Keratinocyte (primary cell): ENCODE results near the gene POU6F2.

Source experiments
- CTCF ChIP-seq, 3 experiments: IDR thresholded peaks in 1 of 3; conservative IDR thresholded peaks in 1 of 3; optimal IDR thresholded peaks in 1 of 3; 2 replicates in 2 of 3; 3 replicates in 1 of 3; pipeline versions ENCODE3 to v1.5.1; 2011; ENCODE audit warnings: low read length in 3 of 3, mild to moderate bottlenecking in 3 of 3, moderate library complexity in 2 of 3, control low read depth in 1 of 3, inconsistent platforms in 1 of 3; ENCODE audit not compliant: insufficient read depth in 2 of 3; ENCODE audit errors: extremely low read depth in 1 of 3
- EZH2 ChIP-seq: IDR thresholded peaks from one replicate; pipeline ENCODE4 v1.6.1; 2012; ENCODE audit warnings: inconsistent platforms, mild to moderate bottlenecking, low read length, moderate library complexity

GRCh38 chr7:39240864-39241263 lies 263.2 kb downstream of the POU6F2 start:
- TF ChIP-seq CTCF (optimal IDR thresholded peaks at IDR 0.05 in 1 of 3, IDR thresholded peaks at IDR 0.05 in 1 of 3, conservative IDR thresholded peaks at IDR 0.05 in 1 of 3; ENCODE audit: extremely low read depth in 1 of 3, insufficient read depth in 2 of 3, low read length in 3 of 3) (no peak), EZH2 (no peak)
